NCI-H1417 treated with DMSO at 0.1 percent for 48 hours (cell line): Measurements from ENCODE around the gene FBXL17.

Source experiments
- DNase-seq: peaks from one replicate; lab custom pipeline; 2025; lab: John Stamatoyannopoulos, UW

Gene FBXL17

DNA sequence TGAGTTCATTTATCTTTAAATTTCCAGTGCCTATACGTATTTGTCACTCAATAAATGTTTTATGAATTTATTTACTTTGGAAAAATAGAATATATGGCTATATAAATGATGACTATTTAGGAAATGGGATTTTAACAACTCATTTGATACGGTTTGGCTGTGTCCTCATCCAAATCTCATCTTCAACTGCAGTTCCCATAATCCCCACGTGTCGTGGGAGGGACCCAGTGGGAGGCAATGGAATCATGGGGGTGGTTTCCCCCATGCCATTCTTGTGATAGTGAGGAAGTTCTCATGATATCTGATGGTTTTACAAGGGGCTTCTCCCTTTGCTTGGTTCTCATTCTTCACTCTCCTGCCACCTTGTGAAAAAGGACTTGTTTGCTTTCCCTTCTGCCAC lies 523.6 kb downstream of the FBXL17 start:
- DNase-seq = no peak

DNA sequence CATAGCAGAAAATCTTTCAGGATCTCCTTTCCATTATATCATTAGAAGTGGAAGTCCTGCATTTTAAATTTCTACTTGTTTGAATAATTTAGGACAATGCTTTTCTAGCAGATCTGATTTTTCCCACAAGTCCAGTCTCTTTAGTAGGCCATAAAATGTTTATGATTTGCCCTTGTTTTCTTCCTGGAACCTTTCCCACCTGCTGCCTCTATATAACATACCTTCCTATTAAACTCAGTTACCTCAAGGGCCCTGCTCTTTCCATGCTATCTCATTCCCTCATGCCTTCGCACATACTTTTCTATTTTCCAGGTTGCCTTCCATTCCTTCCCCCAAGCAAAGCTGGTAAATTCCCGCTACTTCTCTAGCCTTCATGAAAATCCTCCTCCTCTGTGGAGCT lies 524.1 kb downstream of the FBXL17 start:
- DNase-seq = no peak

DNA sequence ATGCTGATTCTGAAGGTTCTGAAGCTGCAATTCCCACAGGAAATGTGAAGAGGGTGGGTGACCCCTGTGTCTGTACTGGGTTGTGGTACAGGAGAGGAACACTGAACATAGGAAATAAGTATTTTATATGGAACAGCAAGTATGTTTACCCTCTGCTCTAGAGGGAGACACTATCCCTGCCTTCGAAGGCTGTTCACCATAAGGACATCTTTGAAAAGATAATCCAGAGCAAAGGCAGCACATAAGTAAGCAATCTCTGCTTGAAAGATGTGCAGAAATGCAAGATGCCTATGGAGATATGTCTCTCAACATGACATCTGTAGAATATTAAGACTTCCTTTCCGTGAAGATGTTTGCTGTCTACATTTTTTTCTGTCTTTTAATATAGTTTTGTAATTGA lies 526.7 kb downstream of the FBXL17 start:
- DNase-seq = no peak

DNA sequence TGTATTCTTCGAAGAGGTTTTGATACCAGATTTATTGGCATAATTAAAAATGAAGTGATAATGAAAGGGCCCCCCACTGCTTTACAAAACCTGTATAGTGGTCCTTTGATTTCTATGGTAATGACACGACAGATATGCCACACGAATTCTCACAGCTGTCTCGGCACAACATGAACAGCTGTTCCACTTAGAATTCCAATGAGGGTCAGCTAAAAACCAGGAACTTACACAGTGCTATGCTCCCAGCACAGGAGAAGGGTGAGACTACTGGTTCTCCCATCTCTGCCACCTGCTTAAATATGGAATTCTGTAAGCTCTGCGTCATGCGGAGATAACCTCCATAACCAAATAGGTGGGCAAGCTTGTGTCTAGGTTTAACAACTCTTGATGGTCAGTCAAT lies 528.2 kb downstream of the FBXL17 start:
- no peak for DNase-seq

DNA sequence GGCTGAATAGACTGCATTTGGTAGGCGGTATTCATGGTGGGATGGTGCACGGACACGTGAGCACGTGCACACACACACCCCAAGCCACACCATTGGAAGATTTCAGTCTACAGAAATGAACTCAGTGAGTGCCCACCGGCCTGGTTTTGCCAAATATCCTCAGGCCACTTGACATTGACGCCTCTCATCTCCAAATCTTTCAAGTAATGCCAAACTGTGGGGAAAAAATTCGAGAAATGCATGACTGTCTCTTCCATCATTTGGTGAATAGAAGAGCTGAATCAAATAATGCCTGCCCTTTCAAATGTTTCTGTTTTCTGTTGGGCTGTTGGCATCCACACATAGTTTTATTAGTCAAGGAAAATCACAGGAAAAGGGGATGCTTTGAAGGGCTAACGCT lies 528.9 kb downstream of the FBXL17 start:
- no peak for DNase-seq

DNA sequence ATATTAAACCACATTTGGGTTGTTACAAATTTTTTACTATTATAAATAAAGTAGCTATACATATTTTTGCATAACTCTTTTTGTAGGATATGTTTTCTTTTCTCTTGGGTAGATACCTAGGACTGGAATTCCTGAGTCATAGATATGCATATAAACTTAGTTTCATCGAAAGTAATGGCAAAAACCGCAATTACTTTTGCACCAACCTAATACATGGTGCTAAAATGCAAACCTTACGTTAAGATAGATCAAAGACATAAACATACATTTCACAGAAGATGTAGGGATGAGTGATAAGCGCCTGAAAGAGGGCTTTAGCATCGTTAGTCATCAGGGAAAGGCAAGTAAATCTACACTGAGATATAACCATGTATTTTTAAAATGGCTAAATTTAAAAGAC lies 532.8 kb downstream of the FBXL17 start:
- no peak for DNase-seq

DNA sequence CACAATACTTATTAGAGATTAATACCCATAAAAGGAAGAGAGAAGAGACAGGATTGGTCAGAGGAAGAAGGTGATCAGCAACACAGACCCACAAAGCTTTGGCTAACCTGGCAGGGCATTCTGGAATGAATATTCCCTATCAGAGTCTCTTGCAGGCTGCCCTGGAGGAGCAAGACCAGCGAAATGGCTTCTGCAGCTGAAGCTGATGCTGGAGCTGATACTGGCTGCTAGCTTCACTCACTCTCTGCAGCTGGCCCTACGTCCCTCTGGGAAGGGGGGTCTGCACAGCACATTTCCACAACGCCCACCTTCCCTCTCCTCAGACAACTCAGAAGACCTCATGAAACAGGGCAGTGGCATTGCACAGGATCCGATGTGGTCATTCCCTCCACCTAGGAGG lies 541.3 kb downstream of the FBXL17 start:
- no peak for DNase-seq

DNA sequence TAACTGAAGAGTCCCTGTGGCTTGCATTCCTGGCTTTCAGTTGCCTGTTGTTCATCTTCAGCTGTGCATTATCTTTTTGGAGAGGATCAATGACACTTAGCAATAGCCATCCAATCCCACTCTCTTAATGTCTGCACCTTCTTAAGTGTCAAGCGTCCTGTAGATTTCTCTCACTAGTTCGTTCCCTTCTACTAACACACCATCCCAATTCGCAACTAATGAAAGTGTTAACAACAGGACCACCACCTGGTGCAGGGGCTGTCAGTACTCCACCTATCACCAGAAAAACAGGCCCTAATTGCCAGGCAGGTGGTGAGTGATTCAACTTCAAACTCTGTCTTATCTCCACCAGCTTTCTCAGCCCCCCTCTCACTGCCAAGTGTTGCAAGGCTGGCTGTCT lies 541.7 kb downstream of the FBXL17 start:
- DNase-seq = no peak

DNA sequence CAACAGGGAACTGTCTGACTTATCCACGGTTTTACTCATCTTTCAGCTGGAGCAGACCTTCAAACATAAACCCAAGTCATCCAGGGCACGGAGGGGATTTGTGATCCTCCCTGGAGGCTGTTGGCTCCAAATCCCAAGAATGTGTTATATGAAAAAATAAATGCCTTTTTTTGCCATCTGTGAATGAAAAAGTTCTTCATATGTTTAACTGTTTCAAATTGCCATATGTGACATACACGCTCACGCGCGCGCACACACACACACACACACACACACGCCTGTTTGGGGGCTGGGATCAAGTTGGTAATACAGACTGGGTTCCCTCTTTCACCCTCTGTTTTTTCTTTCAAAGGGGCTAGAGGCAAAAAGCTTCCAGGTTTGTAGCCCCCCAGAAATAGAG lies 546.8 kb downstream of the FBXL17 start:
- no peak for DNase-seq

DNA sequence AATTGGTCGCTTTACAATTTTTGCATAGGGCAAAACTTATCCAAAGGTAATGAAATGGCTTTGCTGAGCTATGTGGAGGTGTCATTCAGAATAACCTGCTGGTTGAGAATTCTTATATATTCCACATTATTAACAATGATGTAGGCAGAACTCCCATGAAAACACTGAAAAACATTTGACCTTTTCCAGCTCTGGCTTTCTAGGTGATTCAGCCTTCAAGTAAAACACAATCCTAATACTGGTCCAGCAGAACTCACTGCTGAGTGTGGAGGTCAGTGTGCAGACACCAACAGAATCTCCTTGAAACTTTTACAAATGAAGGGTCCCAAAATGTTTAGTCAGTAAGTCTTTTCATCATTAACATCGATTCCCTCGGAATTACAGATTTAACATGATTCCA lies 549.2 kb downstream of the FBXL17 start:
- no peak for DNase-seq

DNA sequence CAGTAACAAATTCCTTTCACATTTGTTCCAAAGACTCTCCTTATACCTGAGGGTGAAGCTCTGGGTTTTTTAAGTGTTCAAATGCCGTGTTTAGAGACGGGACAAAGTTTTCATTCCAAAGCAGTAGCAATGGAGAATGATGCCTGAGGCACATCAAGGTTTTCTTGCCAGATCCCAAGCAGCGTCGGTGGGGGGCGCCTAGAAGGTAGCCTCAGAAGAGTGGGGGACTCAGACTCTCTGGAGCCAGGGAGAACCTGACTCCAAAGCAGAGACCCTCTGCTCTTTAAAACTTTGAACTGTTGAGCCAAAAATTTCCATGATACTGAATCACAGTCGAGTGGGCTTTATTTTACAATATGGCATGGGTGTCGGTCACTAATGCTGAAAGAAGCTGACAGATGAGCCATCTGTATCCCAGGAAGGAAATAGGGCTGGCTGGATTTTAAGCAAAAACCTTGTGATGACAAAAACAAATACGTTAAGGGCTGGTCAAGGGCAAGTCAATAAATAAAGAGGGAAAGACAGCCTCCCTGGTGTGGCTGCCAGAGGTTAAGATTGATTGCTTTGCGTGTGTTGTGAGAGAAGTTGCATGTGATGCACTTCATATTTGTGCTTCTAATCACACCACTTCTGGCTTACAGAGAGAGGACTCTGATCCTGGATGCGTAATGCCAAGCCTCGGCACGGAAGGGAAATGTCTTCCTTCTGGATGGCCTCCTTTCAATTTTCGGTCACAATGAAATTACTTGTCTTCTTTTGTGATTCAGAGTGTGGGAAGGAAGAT lies 550.1 kb downstream of the FBXL17 start:
- no peak for DNase-seq

DNA sequence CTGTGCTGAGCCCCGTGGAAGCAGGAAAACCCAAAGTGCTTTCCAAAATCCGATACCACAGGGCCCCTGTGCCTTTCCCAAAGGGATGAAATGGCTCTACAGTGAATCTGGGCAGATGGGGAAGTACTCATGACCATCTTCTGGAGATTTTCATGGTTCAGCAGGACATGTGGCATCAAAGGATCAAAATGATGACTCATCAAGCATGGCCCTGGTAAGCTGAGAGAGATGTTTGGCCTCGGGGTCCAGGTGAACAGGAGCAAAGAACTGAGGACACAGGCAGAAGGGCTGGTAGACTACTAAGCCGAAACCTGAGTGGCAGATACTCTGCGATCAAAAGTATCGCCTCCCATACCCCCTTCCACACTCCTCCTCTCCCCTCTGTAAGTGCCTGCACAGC lies 551.1 kb downstream of the FBXL17 start:
- no peak for DNase-seq

DNA sequence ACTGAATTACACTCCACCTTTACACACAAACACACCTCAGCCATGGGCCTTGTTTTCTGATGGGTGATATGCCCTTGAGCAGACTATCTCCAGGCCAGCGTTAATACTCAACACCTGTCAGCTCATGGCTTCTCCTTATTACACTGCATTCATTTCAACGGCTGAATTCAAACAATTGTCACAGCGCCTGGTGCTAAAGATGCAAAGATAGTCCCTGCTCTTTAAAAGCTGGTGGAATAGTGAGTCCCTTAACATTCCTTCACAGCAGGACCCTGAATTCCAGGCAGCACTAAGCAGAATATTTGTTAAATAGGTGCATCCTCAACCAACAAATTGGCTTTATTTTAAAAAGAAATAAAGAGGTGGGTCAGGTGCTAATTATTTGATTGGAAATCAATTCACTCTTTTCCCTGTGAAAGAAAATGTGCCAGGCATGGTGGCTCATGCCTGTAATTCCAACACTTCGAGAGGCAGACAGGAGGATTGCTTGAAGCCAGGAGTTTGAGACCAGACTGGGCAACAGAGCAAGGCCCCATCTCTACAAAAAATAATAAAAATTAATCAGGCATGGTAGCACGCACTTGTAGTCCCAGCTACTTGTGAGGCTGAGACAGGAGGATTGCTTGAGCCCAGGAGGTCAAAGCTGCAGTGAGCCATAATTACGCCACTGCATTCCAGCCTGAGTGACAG lies 555.4 kb downstream of the FBXL17 start:
- no peak for DNase-seq

DNA sequence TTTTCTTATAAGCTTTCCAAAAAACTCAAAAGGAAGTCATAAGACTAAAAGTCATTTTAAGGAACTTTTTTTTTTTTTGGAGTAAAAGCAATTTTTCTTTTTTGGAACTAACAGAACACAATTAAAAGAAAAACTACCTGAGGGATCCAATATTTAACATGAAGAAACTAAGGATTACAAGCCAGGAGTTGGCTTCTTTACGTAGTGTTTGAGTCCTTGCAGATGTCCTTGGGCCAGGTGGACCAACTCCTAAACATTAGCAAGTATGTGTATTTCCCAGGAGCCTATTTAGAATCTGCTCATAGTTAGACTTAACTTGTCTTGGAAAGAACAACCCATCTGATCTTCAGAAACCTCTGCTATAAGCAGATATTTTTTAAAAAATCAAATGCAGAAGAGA lies 557.1 kb downstream of the FBXL17 start:
- DNase-seq = no peak

DNA sequence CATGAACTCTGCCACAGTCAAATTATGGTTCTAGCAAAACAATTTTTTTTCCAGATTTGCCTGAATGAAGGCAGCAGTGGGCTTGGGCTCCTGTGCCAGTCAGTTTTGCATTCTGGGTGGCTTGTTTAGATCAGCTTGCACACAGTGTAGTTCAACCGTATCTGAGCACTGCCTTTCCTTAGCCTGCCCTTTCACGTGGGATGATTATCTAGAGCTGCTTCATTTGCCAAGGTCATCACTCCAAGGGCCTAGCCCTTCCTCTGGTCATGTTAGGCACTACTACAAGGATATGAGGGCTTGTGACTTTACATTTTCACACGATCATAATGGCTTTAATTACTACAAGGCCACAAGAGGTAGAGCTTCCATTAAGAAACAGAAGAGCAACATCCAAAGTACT lies 560.6 kb downstream of the FBXL17 start:
- no peak for DNase-seq

DNA sequence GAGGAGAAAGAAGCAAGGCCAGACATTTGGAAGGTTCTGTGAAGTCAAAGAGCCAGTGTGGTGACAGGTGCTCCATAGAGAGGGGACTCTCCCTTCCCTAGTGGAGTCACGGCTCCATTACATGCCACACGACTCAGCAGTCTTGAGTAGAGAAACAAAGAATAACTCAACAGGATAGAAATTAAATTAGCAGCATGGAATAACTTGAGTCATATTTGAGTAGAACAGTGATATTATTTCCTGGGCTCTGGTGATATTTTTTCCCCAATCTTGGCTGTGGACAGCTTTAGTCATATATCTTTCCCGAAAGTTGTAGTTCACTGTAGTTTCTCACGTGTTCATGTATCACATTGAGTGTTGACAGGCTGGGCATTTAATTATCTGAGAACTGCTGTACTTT lies 561.5 kb downstream of the FBXL17 start:
- no peak for DNase-seq

DNA sequence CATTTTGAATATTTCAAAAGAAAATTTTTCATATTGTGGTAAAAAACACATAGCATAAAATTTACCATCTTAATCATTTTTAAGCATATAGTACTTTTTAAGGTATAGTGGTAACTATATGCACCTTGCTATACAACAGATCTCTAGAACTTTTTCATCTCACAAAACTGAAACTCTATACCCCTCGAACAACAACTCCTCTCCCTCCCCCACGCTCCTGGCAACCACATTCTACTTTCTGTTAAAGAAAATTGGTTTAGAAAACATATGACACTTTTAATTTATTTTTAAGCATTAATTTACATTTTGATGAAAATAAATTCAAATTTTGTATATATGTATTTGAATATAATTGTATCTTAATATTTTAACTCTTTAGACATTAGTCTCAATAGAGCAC lies 563.9 kb downstream of the FBXL17 start:
- no peak for DNase-seq

DNA sequence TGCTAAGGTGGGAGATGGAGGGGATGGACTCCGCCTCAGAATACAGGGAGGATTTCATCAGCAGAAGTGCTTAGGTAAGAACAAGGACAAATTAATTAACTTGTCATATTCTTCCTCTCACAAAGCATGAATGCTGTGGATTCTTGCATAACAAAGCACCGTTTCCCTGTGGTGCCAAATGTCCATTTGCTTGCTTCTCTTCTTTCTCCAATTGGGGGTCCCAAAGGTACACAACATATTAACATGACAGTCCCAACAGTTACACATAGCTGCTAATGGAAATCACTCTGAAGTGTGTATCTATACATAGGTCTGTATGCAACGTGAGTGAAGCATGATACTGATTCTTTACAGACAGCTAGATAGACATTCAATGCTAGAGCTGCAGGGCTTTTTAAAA lies 564.5 kb downstream of the FBXL17 start:
- no peak for DNase-seq

DNA sequence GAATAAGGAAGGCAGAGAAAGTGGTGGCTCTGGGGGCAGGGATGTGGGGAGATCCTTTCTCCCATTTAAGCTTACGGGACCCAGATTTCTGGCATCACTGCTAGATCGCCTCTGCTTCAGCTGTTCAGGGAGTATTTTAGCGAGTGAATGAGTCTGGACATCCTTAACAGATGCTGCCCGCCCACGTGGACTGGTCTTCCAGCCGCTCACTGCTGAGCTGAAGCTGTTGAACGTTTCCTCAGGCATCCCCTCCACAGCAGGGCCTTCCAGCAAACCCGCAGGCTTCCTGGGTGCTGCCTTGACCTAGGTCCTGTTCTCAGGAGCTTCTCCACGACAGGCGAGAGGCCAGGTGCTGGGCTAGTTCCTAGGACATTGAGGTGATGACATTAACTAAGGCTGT lies 566.8 kb downstream of the FBXL17 start:
- DNase-seq = no peak

DNA sequence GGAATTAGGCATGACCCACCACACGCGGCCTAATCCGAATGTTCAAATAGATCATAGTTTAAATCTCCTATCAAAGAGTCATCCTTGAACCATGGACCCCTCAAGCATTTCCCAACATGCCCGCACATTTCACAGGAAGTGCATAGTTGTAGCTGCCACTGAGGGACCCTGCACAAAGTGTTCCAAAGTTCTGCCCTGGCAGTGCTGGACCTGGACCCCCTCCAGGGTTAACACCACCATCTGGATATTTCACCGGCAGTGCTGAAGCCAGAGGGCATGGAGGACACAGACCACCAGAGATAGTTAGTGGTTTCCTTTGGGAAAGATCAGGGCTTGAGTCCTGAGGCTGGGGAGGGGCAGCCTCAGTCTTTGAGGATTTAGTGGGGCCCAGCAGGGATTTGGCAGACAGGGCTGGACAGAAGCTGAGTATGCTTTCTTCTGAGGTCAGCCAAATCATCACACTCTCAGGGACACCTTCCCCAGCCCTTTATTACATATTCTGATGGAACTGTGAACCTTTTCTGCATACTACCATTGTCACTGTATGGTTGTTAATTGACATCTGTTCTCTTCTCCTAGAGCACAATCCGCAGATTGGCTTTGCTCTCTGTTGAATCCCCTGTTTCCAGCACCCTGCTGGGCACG lies 567.6 kb downstream of the FBXL17 start:
- DNase-seq = no peak

DNA sequence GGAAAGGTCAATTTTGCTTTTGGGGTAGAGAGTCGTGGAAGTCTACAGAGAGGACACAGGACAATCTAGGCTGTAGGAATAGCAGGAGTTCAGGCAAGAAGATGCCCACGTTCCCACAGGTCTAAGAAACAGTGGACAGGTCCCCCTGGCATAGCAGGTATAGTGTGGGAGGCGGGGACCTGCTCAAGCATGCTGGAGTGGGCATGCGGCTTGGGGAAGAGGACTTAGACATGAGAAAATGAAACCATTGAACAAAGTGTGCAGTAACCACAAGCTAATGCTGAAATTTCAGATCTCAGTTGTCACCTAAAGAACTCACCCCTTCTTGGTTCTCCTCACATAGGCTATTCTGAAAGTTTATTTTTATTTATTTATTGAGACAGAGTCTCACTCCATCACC lies 568.3 kb downstream of the FBXL17 start:
- DNase-seq = no peak

DNA sequence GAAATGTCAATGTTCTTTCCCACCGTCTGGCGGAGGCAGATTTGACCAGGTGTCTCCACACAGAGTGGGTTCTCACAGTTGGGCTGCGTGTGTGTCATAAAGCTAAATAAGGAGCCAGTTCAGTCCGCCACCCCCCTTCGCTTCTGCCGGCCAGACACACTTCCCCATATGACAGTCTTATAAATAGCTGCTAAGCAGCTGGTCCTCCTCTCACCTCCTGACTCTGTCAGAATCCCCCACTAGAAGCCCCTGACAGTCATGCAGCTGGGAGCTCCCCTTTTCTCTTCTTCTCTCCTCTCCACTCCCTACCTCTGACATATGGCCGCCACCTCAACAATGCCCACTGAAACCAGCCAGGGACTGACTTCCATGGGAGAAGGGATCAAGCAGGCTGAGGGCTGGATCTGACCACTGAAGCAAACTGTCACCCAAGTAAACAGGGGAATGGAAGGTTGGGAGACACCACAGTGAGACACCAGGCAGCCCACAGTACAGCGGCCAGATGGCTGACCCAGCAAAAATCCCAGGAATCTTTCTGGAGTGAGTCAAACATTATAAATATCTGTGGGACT lies 569.2 kb downstream of the FBXL17 start:
- no peak for DNase-seq
